Stimulated activated CD4-positive, alpha-beta T cell treated with anti-CD3 and anti-CD28 coated beads, Interleukin-4, amount 100 ng/mL, for 24 hours (primary cell): ENCODE data around the gene ZNF141.
"Not testable (repeated sequence)": the region's sequence is repeated elsewhere in the genome, so short reads cannot be mapped to it uniquely, and the experiment has no call there.

ENCODE experiments used
- DNase-seq: peaks from one replicate; pipeline ENCODE4 v3.0.0-alpha.2; 2020

The ZNF141 gene

GRCh38 chr4:337143-337931 is at the start of gene ZNF141:
ZNF141 (plus strand) TSS chr4:337814; CDS start chr4:337984, 170 bp downstream.
- DNase-seq = peak; percentile 94

DNA sequence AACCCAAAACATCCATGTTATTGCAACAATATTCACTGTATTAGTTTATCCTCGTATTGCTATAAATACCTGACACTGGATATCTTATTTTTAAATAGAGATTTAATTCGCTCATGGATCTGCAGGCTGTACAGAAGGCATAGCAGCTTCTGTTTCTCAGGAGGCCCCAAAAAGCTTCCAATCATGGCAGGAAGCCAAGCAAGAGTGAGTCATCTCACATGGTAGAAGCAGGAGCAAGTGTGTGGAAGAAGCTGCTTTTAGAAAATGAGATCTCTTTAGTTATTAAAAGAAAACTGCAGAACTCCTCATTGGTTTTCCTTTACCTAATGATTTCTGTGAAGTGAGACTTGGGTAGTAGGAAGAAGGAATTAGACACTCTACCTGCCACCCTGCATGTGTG is 48.7 kb upstream of the ZNF141 start:
- no peak for DNase-seq

DNA sequence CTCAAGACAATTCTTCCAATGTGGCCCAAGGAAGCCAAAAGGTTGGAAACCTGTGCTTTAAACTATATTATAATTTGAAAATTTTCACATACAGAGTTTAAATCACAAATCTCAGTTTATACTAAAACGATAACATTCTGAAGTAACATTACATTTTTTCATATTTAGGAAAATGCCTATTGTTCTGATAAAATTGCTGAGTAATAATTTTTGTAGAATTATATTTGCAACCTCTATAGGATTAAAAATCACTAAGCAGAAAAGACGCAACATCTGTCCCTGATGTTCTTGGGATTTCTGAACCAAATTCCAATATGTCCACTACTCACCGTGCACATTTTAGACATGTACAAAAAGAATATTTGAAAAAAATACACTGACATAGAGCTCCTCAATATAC is 42.9 kb upstream of the ZNF141 start:
- no peak for DNase-seq

DNA sequence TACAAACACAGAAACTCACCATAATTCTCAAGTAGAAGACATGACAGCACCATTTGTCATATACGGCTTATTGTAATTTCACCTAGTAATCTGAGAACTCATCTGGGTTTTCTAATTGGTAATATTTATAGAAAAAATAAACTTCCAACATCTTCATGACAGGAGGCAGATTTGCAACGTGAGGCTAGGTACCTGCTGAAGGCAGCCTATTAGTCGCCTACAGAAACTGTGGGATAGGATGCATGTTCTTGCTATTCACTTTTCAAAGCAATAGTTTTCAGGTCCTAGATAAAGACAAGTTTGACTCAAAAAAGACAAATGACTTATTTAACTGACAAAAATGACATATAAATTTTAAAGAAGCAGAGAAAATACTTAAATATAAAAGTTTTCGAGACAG is 35.2 kb upstream of the ZNF141 start:
- no peak for DNase-seq

- not testable (repeated sequence) for DNase-seq
Observed at GRCh38 chr4:304516-304915, 33.1 kb upstream of the ZNF141 start.

GRCh38 chr4:304969-305680 is 32.5 kb upstream of the ZNF141 start, which contains the start of gene ZNF732:
ZNF732 (minus strand) TSS chr4:305474; CDS start chr4:305310, 164 bp downstream.
- DNase-seq = no peak

- no peak for DNase-seq
Observed at GRCh38 chr4:306551-306961, 31.1 kb upstream of the ZNF141 start.

GRCh38 chr4:309807-310206 is 27.8 kb upstream of the ZNF141 start:
- DNase-seq = no peak

- no peak for DNase-seq
Observed at GRCh38 chr4:314296-314903, 23.2 kb upstream of the ZNF141 start.

DNA sequence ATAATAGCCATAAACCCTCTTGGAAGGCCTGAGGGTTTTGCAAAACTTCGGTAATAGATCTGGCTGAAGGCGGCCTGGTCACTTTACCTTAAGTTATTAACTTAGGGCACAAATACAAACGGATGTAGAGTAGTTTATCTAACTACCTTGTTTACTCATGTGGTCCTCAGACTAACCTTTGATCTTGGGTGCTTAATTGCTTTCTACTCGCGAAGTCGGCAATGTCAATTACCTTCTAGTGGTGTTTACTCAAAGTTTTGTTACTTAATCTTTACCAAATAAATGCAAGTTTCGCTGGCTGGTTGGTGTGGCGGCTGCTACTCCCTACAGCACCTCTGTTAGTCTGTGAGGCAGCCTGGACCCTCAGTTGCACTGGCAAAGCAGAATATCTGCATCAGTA is 8.9 kb upstream of the ZNF141 start:
- DNase-seq = no peak

- no peak for DNase-seq
Observed at GRCh38 chr4:335515-335914, 2.1 kb upstream of the ZNF141 start.

- DNase-seq = no peak
Observed at GRCh38 chr4:336099-336892, 1.3 kb upstream of the ZNF141 start.

DNA sequence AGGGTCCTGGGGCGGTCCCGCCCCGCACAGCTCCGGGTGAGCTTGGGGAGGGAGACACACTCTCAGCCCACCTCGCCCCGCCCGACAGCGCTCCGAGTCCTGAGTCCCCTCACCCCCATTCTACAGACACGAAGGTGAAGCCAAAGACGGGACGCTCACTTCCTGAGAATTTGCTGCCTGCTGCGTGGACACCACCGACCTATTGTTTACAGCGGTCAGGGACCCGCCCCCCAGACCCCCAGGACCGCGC is 796 bp upstream of the ZNF141 start:
- DNase-seq = no peak

DNA sequence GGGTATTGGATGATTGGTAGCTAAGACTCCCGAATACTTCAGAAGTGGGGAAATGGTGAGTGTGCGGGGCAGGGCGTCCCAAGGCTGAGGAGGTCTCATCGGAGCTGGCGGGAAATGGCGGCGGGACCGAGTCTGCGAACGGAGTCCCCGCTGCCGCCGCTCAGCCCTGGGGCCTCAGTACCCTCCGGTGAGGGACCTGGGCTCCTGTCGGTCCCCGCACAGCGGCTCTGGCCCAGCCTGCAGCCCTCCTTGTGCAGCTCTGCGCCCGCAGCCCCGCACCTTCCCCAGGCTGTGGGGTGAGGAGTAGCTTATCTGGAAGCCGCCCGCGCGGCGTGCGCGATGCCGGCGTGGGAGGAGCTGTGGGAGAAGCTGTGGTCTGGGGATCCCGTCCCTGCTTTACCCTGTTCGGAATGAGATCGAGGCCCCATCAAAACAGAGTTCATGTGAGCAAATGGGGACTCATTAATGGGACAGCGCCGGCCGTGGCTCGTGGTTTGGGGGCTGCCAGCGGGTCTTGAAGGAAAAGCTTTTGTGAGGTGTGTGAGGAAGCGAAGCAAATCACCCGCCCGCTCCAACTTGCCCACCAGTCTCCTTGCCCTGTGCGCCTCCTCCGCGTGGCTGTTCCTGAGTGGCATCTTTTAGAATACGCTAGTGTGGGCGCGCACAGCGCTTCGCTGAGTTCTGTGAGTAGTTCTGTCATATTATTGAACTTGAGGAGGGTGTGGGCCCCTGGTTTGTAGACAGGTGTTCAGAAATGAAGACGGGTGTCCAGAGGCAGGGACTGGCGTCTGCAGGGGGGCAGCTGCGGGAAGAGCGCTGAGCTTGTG is 531 bp downstream of the ZNF141 start:
- peak; percentile 65 for DNase-seq

- no peak for DNase-seq
Observed at GRCh38 chr4:338759-339097, 1.1 kb downstream of the ZNF141 start.

- DNase-seq = no peak
Observed at GRCh38 chr4:340011-340410, 2.4 kb downstream of the ZNF141 start.

- no peak for DNase-seq
Observed at GRCh38 chr4:373062-373839, 35.6 kb downstream of the ZNF141 start.

- DNase-seq = no peak
Observed at GRCh38 chr4:374298-375160, 36.9 kb downstream of the ZNF141 start.

- no peak for DNase-seq
Observed at GRCh38 chr4:384311-385010, 46.8 kb downstream of the ZNF141 start.
